Progenitor cell of endocrine pancreas (in vitro differentiated cells): Measurements from ENCODE around the gene TGFA. TPM values are rescaled to one million over a fixed set of nuclear protein-coding genes. Genes with fewer than 3 reads are reported as not detected.

Experiments
- DNase-seq: peaks from one replicate; pipeline ENCODE4 v3.0.0; 2021; ENCODE audit warnings: low spot score; ENCODE audit not compliant: unreplicated experiment
- H3K27ac Mint-ChIP-seq: 2 replicates; pipeline ENCODE4 v1.8.0; 2021; ENCODE audit warnings: mild to moderate bottlenecking, moderate library complexity, mixed read lengths
- H3K27me3 Mint-ChIP-seq: 2 replicates; pipeline ENCODE4 v1.8.0; 2021; ENCODE audit warnings: mixed read lengths
- H3K36me3 Mint-ChIP-seq: 2 replicates; pipeline ENCODE4 v1.8.0; 2022; ENCODE audit warnings: mixed read lengths; ENCODE audit not compliant: insufficient read depth
- H3K4me1 Mint-ChIP-seq: 2 replicates; pipeline ENCODE4 v1.8.0; 2021; ENCODE audit warnings: low read depth, mixed read lengths
- H3K4me3 Mint-ChIP-seq: 2 replicates; pipeline ENCODE4 v1.8.0; 2021; ENCODE audit warnings: low read depth, mild to moderate bottlenecking, moderate library complexity, mixed read lengths
- H3K9me3 Mint-ChIP-seq: 2 replicates; pipeline ENCODE4 v1.8.0; 2021; ENCODE audit warnings: low read depth, mixed read lengths
- CTCF ChIP-seq: fragments of 200-600 bp; sonication (generic); IDR thresholded peaks from one replicate; pipeline ENCODE4 v1.5.0; 2021; ENCODE audit warnings: antibody characterized with exemption, mild to moderate bottlenecking; ENCODE audit not compliant: unreplicated experiment
- total RNA-seq: library from RNA; stranded (reverse); gene quantifications from 2 replicates; pipeline ENCODE4 v1.2.1, GENCODE V29; 2021

TGFA gene
- total RNA-seq, 1 donor from 2014 or later: 3.0 TPM

GRCh38 chr2:70456585-70457495 lies 96.8 kb downstream of the TGFA start:
- Mint-ChIP-seq H3K4me1 (peaks cover 20% of the 10 kb centered on the region), H3K27me3 (peaks cover 4% of the 10 kb centered on the region), H3K9me3 (no peaks in the 10 kb centered on the region), H3K36me3 (no peaks in the 10 kb centered on the region), H3K27ac (no peak overlapping the region), H3K4me3 (no peak overlapping the region)
- TF ChIP-seq CTCF: no peak
- no peak for DNase-seq

GRCh38 chr2:70454936-70455544 lies 98.6 kb downstream of the TGFA start:
- Mint-ChIP-seq H3K27me3 (peaks cover 4% of the 10 kb centered on the region), H3K27ac (no peak overlapping the region), H3K4me1 (peaks cover 20% of the 10 kb centered on the region), H3K9me3 (no peaks in the 10 kb centered on the region), H3K4me3 (no peak overlapping the region), H3K36me3 (no peaks in the 10 kb centered on the region)
- no peak for TF ChIP-seq CTCF
- no peak for DNase-seq

- Mint-ChIP-seq H3K27me3 (peaks cover 4% of the 10 kb centered on the region), H3K4me3 (no peak overlapping the region), H3K36me3 (no peaks in the 10 kb centered on the region), H3K4me1 (no peaks in the 10 kb centered on the region), H3K27ac (no peak overlapping the region), H3K9me3 (no peaks in the 10 kb centered on the region)
- TF ChIP-seq CTCF: no peak
- no peak for DNase-seq
Observed at GRCh38 chr2:70450641-70451250, 102.9 kb downstream of the TGFA start.

GRCh38 chr2:70448041-70448440 lies 105.6 kb downstream of the TGFA start:
- Mint-ChIP-seq H3K36me3 (no peaks in the 10 kb centered on the region), H3K4me1 (no peaks in the 10 kb centered on the region), H3K9me3 (no peaks in the 10 kb centered on the region), H3K27me3 (no peaks in the 10 kb centered on the region), H3K27ac (no peak overlapping the region), H3K4me3 (no peak overlapping the region)
- no peak for TF ChIP-seq CTCF
- no peak for DNase-seq

- no peak for DNase-seq
- no peaks in the 10 kb centered on the region for H3K36me3 Mint-ChIP-seq
- H3K27me3 Mint-ChIP-seq: no peaks in the 10 kb centered on the region
- H3K27ac Mint-ChIP-seq: no peak overlapping the region
- no peaks in the 10 kb centered on the region for H3K9me3 Mint-ChIP-seq
- H3K4me3 Mint-ChIP-seq: no peak overlapping the region
- no peak for TF ChIP-seq CTCF
- no peaks in the 10 kb centered on the region for H3K4me1 Mint-ChIP-seq
Observed at GRCh38 chr2:70443726-70444125, 109.9 kb downstream of the TGFA start.
